NT2/D1 (cell line): Measurements from ENCODE around the gene HRCT1.

ENCODE experiments used
- SUZ12 ChIP-seq: IDR thresholded peaks from 2 replicates; pipeline ENCODE4 v1.6.1; 2011; ENCODE audit not compliant: insufficient read length, insufficient read depth; ENCODE audit errors: extremely low read depth
- ZNF274 ChIP-seq: IDR thresholded peaks from 2 replicates; pipeline ENCODE4 v1.6.1; 2011; ENCODE audit warnings: mild to moderate bottlenecking, low read depth, low read length

GRCh38 chr9:35923927-35924763 lies 18.1 kb downstream of the HRCT1 start:
- TF ChIP-seq SUZ12 (no peak), ZNF274 (no peak)
